Hepatocyte (in vitro differentiated cells): ENCODE data around the gene CHD5. TPM values are rescaled to one million over a fixed set of nuclear protein-coding genes. Genes with fewer than 3 reads are reported as not detected.

ENCODE experiments used
- DNase-seq: peaks from one replicate; pipeline ENCODE4 v3.0.0-alpha.2; 2016; ENCODE audit warnings: low spot score
- H2AFZ ChIP-seq: fragments of 200-600 bp; sonication (generic); 2 replicates; pipeline ENCODE4 v1.6.0; 2016; ENCODE audit warnings: antibody characterized with exemption, mild to moderate bottlenecking
- H3K27ac ChIP-seq: fragments of 200-600 bp; sonication (generic); 2 replicates; pipeline ENCODE4 v1.5.1; 2016; ENCODE audit warnings: mild to moderate bottlenecking
- H3K27me3 ChIP-seq: fragments of 200-600 bp; sonication (generic); 2 replicates; pipeline ENCODE4 v1.6.1; 2016
- H3K36me3 ChIP-seq: fragments of 200-600 bp; sonication (generic); replicated peaks from 2 replicates; pipeline ENCODE4 v1.5.1; 2016; ENCODE audit warnings: low read depth; ENCODE audit not compliant: insufficient read depth
- H3K4me1 ChIP-seq: fragments of 200-600 bp; sonication (generic); 2 replicates; pipeline ENCODE4 v1.5.1; 2016; ENCODE audit warnings: mild to moderate bottlenecking, moderate library complexity; ENCODE audit not compliant: insufficient read depth
- H3K4me2 ChIP-seq: fragments of 200-600 bp; sonication (generic); 2 replicates; pipeline ENCODE4 v1.6.0; 2016
- H3K4me3 ChIP-seq: fragments of 200-600 bp; sonication (generic); 2 replicates; pipeline ENCODE4 v1.5.1; 2016; ENCODE audit warnings: mild to moderate bottlenecking
- H3K79me2 ChIP-seq: fragments of 200-600 bp; sonication (generic); 2 replicates; pipeline ENCODE4 v1.6.0; 2017; ENCODE audit warnings: mild to moderate bottlenecking
- H3K9me2 ChIP-seq: fragments of 200-600 bp; sonication (generic); replicated peaks from 2 replicates; pipeline ENCODE4 v1.6.0; 2017; ENCODE audit warnings: mild to moderate bottlenecking; ENCODE audit not compliant: insufficient read depth
- H3K9me3 ChIP-seq: fragments of 200-600 bp; sonication (generic); 2 replicates; pipeline ENCODE4 v1.5.1; 2016; ENCODE audit warnings: low read depth, mild to moderate bottlenecking
- H4K20me1 ChIP-seq: fragments of 200-600 bp; sonication (generic); 2 replicates; pipeline ENCODE4 v1.6.0; 2016; ENCODE audit warnings: mild to moderate bottlenecking; ENCODE audit not compliant: insufficient read depth, poor library complexity, severe bottlenecking
- EZH2 ChIP-seq: fragments of 200-600 bp; sonication (generic); IDR thresholded peaks from 2 replicates; pipeline ENCODE4 v1.6.1; 2016; ENCODE audit warnings: antibody characterized with exemption, mild to moderate bottlenecking, borderline replicate concordance
- EZH2phosphoT487 ChIP-seq: fragments of 200-600 bp; sonication (generic); IDR thresholded peaks from one replicate; pipeline ENCODE4 v1.6.1; 2018; ENCODE audit warnings: antibody characterized with exemption, mild to moderate bottlenecking, low read depth, moderate library complexity; ENCODE audit not compliant: unreplicated experiment, severe bottlenecking
- WGBS: methylation state at CpG from one replicate; pipeline ENCODE4 v1.1.6; 2016; ENCODE audit warnings: low lambda C conversion rate; ENCODE audit errors: missing lambda C conversion rate; 5-methylcytosine and 5-hydroxymethylcytosine counted together
- polyA plus RNA-seq: library from polyadenylated mRNA; unstranded; fragments of >200 nt; fragmentation: Nextera tagmentation; extraction: Ambion mirVana; gene quantifications from 2 replicates; pipeline ENCODE4 v1.2.1, GENCODE V29; 2016
- total RNA-seq: library from RNA; depleted of rRNA; stranded (reverse); fragments of >200 nt; gene quantifications from 2 replicates; pipeline ENCODE4 v1.2.3, GENCODE V29; 2014
- TF ChIP-seq, protein P1 (sequence below): fragments of 200-600 bp; sonication (generic); IDR thresholded peaks from 2 replicates; pipeline ENCODE4 v1.5.1; 2016; ENCODE audit warnings: antibody characterized with exemption, mild to moderate bottlenecking; ENCODE audit not compliant: poor library complexity

The CHD5 gene
- total and polyA plus RNA-seq, 2 experiments from 2014 or later = 0.13 TPM; not detected in 1

DNA sequence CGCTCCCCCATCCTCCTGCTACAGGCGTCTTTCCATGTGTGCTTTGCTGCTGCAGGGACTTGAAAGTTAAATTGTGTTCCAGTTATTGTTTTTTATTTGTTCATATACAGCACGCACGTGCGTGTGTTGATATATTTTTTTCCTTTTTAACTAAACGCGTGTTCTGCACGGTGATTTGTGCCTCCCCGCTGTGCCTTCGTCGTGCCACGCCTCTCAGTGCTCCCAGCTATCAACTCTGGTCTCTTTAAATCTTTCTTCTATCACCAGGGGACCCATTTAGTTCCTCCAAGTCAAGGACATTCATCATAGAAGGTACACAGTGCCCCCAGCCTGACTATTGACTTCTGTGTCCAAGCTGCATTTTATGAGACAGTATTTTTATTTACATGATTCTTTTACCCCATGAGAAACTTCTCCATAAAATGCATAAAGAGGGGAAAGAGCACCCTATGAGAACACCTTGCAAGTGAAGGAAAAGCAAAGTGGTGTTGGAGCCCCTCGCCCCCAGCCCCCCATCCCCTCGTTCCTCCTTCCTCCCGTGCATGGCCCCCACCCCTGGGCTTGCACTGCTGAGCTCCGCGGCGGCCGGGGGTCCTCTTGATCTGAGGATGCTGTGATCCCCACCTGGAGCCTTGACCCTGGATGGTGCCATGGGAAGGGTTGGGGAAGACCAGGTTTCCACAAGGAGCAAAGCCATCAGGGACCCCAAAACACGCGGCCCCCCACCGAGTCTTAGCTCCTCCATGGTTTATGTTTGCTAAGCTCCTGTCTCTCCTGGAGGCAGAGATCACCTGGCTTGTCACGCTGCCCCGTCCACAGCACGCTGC lies 88.9 kb downstream of the CHD5 start:
- whole genome bisulfite sequencing = 86% methylated on average over 25 of the region's 25 CpGs
- no peak overlapping the region for H3K4me2 ChIP-seq
- no peak overlapping the region for H3K27ac ChIP-seq
- H3K27me3 ChIP-seq = no peaks in the 10 kb centered on the region
- DNase-seq = no peak
- H3K9me3 ChIP-seq = no peaks in the 10 kb centered on the region
- H3K9me2 ChIP-seq = no peaks in the 10 kb centered on the region
- no peaks in the 10 kb centered on the region for H3K79me2 ChIP-seq
- no peaks in the 10 kb centered on the region for H3K4me1 ChIP-seq
- H2AFZ ChIP-seq = no peak overlapping the region
- H3K4me3 ChIP-seq = no peak overlapping the region
- no peaks in the 10 kb centered on the region for H4K20me1 ChIP-seq
- TF ChIP-seq EZH2 (no peak), EZH2phosphoT487 (no peak)
- TF ChIP-seq, protein P1, sequence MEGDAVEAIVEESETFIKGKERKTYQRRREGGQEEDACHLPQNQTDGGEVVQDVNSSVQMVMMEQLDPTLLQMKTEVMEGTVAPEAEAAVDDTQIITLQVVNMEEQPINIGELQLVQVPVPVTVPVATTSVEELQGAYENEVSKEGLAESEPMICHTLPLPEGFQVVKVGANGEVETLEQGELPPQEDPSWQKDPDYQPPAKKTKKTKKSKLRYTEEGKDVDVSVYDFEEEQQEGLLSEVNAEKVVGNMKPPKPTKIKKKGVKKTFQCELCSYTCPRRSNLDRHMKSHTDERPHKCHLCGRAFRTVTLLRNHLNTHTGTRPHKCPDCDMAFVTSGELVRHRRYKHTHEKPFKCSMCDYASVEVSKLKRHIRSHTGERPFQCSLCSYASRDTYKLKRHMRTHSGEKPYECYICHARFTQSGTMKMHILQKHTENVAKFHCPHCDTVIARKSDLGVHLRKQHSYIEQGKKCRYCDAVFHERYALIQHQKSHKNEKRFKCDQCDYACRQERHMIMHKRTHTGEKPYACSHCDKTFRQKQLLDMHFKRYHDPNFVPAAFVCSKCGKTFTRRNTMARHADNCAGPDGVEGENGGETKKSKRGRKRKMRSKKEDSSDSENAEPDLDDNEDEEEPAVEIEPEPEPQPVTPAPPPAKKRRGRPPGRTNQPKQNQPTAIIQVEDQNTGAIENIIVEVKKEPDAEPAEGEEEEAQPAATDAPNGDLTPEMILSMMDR = no peak
- no peaks in the 10 kb centered on the region for H3K36me3 ChIP-seq

DNA sequence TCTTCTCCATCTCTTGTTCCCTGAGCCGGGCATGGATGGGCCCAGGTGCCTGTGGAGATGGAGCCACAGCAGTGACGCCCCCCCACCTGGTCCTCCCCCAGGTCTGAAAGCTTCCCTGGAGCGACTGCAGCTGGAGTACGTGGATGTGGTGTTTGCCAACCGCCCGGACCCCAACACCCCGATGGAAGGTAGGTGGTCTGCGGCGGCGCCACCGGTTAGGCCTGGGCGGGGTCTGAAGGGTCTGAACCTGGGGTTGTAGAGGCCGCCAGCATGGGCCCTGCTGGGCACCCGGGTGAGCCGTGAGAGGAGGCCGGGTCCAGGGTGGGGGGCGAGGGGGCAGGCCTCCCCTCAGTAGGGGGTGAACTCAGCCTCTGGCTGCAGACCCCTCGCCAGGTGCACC lies 89.8 kb downstream of the CHD5 start:
- 90% methylated on average over 16 of the region's 18 CpGs for WGBS
- TF ChIP-seq, protein P1 = no peak
- no peak for TF ChIP-seq EZH2phosphoT487
- Histone ChIP-seq H3K4me1 (no peaks in the 10 kb centered on the region), H3K4me3 (no peak overlapping the region), H3K79me2 (no peaks in the 10 kb centered on the region), H3K9me2 (no peaks in the 10 kb centered on the region), H2AFZ (no peak overlapping the region), H3K27ac (no peak overlapping the region), H3K4me2 (no peak overlapping the region), H3K27me3 (no peaks in the 10 kb centered on the region), H3K9me3 (no peaks in the 10 kb centered on the region), H4K20me1 (no peaks in the 10 kb centered on the region), H3K36me3 (no peaks in the 10 kb centered on the region)
- no peak for DNase-seq

DNA sequence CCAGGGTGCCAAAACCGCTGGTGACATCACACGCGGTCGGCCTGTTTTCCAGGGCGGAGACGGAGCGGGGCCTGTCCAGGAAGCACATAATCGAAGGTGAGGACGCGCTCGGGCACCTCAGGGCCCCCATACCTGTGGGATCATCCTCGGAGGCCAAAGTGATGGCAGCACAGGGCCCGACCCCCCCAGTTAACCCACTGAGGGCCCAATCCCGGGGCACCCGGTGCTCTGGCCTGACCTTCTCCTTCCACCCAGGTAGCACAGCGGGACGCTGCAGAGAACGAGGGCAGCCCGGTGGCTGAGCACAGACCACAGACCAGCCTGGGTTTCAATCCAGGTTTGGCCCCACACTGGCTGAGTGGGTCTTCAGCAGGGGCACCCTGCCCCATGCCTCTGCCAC lies 91.2 kb downstream of the CHD5 start:
- H2AFZ ChIP-seq = no peak overlapping the region
- H3K9me3 ChIP-seq = no peaks in the 10 kb centered on the region
- H3K4me2 ChIP-seq = no peak overlapping the region
- WGBS = 89% methylated on average over 17 of the region's 19 CpGs
- DNase-seq = no peak
- H3K4me3 ChIP-seq = no peak overlapping the region
- no peak overlapping the region for H3K27ac ChIP-seq
- no peaks in the 10 kb centered on the region for H3K27me3 ChIP-seq
- TF ChIP-seq EZH2phosphoT487 = no peak
- TF ChIP-seq, protein P1 = no peak
- no peak for TF ChIP-seq EZH2
- H4K20me1 ChIP-seq = no peaks in the 10 kb centered on the region
- no peaks in the 10 kb centered on the region for H3K36me3 ChIP-seq
- H3K9me2 ChIP-seq = no peaks in the 10 kb centered on the region
- no peaks in the 10 kb centered on the region for H3K79me2 ChIP-seq
- no peaks in the 10 kb centered on the region for H3K4me1 ChIP-seq
